Fibroblast of lung (primary cell): ENCODE data around the gene GSC2.

Experiments used
- EZH2 ChIP-seq: IDR thresholded peaks from 2 replicates; pipeline ENCODE4 v1.5.1; 2012; ENCODE audit warnings: low read length, control low read depth, mild to moderate bottlenecking; ENCODE audit errors: missing control alignments
- TF ChIP-seq, protein P1 (sequence below), 2 donors: IDR thresholded peaks in 1 of 2; conservative IDR thresholded peaks in 1 of 2; 1 replicate in 1 of 2; 2 replicates in 1 of 2; pipeline ENCODE4 v1.5.1; 2011 to 2012; ENCODE audit warnings: low read length in 2 of 2, control low read depth in 1 of 2, inconsistent platforms in 1 of 2, low read depth in 1 of 2, mild to moderate bottlenecking in 1 of 2

DNA sequence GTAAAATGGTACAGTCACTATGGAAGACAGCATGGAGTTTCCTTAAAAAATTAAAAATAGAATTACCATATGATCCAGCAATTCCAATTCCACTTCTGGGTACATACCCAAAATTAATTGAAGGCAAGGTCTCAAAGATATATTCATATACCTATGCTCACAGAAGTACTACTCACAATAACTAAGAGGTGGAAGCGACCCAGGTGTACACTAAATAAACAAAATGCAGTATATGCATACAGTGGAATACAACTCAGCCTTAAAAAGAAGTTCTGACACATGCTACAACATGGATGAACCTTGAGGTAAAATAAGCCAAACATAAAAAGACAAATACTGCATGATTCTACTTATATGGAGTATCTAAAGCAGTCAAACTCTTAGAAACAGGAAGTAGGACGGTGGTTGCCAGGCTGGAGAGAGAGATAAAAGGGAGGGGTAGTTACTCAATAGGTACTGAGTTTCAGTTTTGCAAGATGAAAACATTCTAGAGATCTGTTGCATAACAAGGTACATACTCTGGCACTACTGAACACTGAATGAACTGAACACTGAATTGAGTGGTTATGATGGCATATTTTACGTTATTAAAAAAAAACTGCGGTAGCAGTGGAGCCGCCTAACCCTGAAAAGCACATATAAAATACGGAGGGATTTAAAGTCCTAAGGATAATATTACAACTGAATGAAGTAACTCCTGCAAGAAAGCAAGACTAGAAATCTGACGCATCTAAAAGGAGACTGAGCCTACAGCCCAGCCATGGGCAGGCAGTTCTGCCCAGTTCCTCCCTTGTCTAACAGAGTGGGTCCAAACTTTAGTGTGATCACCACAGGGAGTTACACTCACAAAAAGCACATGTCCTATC lies 40.7 kb downstream of the GSC2 start:
- TF ChIP-seq, protein P1, sequence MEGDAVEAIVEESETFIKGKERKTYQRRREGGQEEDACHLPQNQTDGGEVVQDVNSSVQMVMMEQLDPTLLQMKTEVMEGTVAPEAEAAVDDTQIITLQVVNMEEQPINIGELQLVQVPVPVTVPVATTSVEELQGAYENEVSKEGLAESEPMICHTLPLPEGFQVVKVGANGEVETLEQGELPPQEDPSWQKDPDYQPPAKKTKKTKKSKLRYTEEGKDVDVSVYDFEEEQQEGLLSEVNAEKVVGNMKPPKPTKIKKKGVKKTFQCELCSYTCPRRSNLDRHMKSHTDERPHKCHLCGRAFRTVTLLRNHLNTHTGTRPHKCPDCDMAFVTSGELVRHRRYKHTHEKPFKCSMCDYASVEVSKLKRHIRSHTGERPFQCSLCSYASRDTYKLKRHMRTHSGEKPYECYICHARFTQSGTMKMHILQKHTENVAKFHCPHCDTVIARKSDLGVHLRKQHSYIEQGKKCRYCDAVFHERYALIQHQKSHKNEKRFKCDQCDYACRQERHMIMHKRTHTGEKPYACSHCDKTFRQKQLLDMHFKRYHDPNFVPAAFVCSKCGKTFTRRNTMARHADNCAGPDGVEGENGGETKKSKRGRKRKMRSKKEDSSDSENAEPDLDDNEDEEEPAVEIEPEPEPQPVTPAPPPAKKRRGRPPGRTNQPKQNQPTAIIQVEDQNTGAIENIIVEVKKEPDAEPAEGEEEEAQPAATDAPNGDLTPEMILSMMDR (conservative IDR thresholded peaks at IDR 0.05 in 1 of 2, IDR thresholded peaks at IDR 0.05 in 1 of 2; ENCODE audit: low read depth in 1 of 2, low read length in 2 of 2), result no peak
- no peak for TF ChIP-seq EZH2
